ENCODE data around the gene IRAK2. TPM values are rescaled to one million over a fixed set of nuclear protein-coding genes. Genes with fewer than 3 reads are reported as not detected.

Gene IRAK2
- total and polyA plus RNA-seq, 12 donors: 0.73 to 3.6 (median 1.3) TPM

GRCh38 chr3:10187944-10188343, 23.2 kb downstream of the IRAK2 start:
- WGBS, 2 donors: 91 to 94% methylated on average over 2 of the region's 2 CpGs
- Histone ChIP-seq H3K27me3 (no peaks in the 10 kb centered on the region), H3K36me3 (peaks cover 0 to 7% (median 0%) of the 10 kb centered on the region in 9 donors), H3K4me3 (no peak overlapping the region), H3K27ac (no peak overlapping the region), H3K9me3 (no peaks in the 10 kb centered on the region), H3K4me1 (peaks cover 19 to 72% (median 54%) of the 10 kb centered on the region in 9 donors)
- TF ChIP-seq CTCF (IDR thresholded peaks at IDR 0.05): no peak
- ATAC-seq: no peak
- intact Hi-C loops (cut with DNase I): loop anchor here in 1 of 10 donors (5.0 kb wide), 1 partner anchor 39 kb away; no protein-coding TSS in a partner anchor
- DNase-seq: no peak

GRCh38 chr3:10188804-10189556, 24.3 kb downstream of the IRAK2 start:
- WGBS, 2 donors: 81 to 87% methylated on average over 11 of the region's 11 CpGs
- no peak for DNase-seq

GRCh38 chr3:10189557-10190354, 25.0 kb downstream of the IRAK2 start:
- intact Hi-C loops (cut with DNase I): loop anchor here in 1 of 10 donors (5.0 kb wide), 1 partner anchor 38 kb away; no protein-coding TSS in a partner anchor
- peak in 1 of 9 donors; percentile 19 for TF ChIP-seq CTCF (IDR thresholded peaks at IDR 0.05)
- Histone ChIP-seq H3K4me1 (peaks cover 20 to 90% (median 71%) of the 10 kb centered on the region in 9 donors), H3K27me3 (no peaks in the 10 kb centered on the region), H3K4me3 (peak overlapping the region in 1 of 10 donors; percentile 7), H3K27ac (peak overlapping the region in 9 of 10 donors; percentile 7 to 93 (median 61)), H3K36me3 (no peaks in the 10 kb centered on the region), H3K9me3 (no peaks in the 10 kb centered on the region)
- DNase-seq (peak; percentile 86), ATAC-seq (peak; percentile 46 to 77 (median 69))
- WGBS, 2 donors: 43 to 59% methylated on average over 7 of the region's 7 CpGs

More at GRCh38 chr3:10188804-10189556, 24.3 kb downstream of the IRAK2 start:
- ATAC-seq: no peak
- Histone ChIP-seq H3K27ac (peak overlapping the region in 8 of 10 donors; percentile 58 to 93 (median 68)), H3K27me3 (no peaks in the 10 kb centered on the region), H3K4me3 (peak overlapping the region in 1 of 10 donors; percentile 7), H3K4me1 (peaks cover 20 to 82% (median 64%) of the 10 kb centered on the region in 9 donors), H3K36me3 (peaks cover 0 to 5% (median 0%) of the 10 kb centered on the region in 9 donors), H3K9me3 (no peaks in the 10 kb centered on the region)
- intact Hi-C loops (cut with DNase I): loop anchor here in 1 of 10 donors (5.0 kb wide), 1 partner anchor 38 kb away; no protein-coding TSS in a partner anchor
- TF ChIP-seq CTCF (IDR thresholded peaks at IDR 0.05): no peak

Measured in heart right ventricle (tissue), 16 donors.